T47D (cell line): ENCODE data around the gene APIP.

ENCODE experiments used
- DNase-seq, 2 experiments: peaks; one replicate each; pipeline versions ENCODE4 v3.0.0 to v3.0.0-alpha.2; 2011 to 2012; ENCODE audit warnings: low read depth in 1 of 2, low spot score in 1 of 2
- JUND ChIP-seq: IDR thresholded peaks from 2 replicates; pipeline ENCODE4 v1.6.1; 2012; ENCODE audit warnings: low read depth
- in situ Hi-C: cut with HindIII; loops from 2 replicates; pipeline ENCODE4 v1.10.0; 2016; ENCODE audit warnings: low sequenced_read_pairs, low pct_unique_long_range_greater_than_20kb

Gene APIP

GRCh38 chr11:34938611-34939010 is 22.4 kb upstream of the APIP start:
- in situ Hi-C loops = no loop called here
- no peak for DNase-seq
- no peak for TF ChIP-seq JUND

- no peak for DNase-seq
- in situ Hi-C loops = no loop called here
- TF ChIP-seq JUND = no peak
Measured at GRCh38 chr11:34936945-34937629, 20.9 kb upstream of the APIP start.

- no peak for TF ChIP-seq JUND
- DNase-seq = no peak
- in situ Hi-C loops = no loop called here
Measured at GRCh38 chr11:34929794-34930763, 13.9 kb upstream of the APIP start.

- DNase-seq = no peak
- TF ChIP-seq JUND = no peak
- in situ Hi-C loops = no loop called here
Measured at GRCh38 chr11:34928960-34929680, 12.9 kb upstream of the APIP start.

- TF ChIP-seq JUND = no peak
- in situ Hi-C loops = no loop called here
- DNase-seq = no peak
Measured at GRCh38 chr11:34928268-34928959, 12.2 kb upstream of the APIP start.

GRCh38 chr11:34926831-34927132 is 10.6 kb upstream of the APIP start:
- no peak for DNase-seq
- no peak for TF ChIP-seq JUND
- in situ Hi-C loops = no loop called here

- DNase-seq = peak in 1 of 2 experiments; percentile 79
- no peak for TF ChIP-seq JUND
- in situ Hi-C loops = no loop called here
Measured at GRCh38 chr11:34926101-34926830, 10.1 kb upstream of the APIP start.

GRCh38 chr11:34924714-34925113 is 8.5 kb upstream of the APIP start:
- in situ Hi-C loops = no loop called here
- no peak for TF ChIP-seq JUND
- DNase-seq = no peak

GRCh38 chr11:34921156-34921555 is 5.0 kb upstream of the APIP start:
- no peak for TF ChIP-seq JUND
- no peak for DNase-seq
- in situ Hi-C loops = no loop called here

GRCh38 chr11:34916843-34917770 is 928 bp upstream of the APIP start:
- in situ Hi-C loops = no loop called here
- peak in 1 of 2 experiments; percentile 33 for DNase-seq
- TF ChIP-seq JUND = no peak
